ENCODE results near the gene CXCL13.

The CXCL13 gene

GRCh38 chr4:77650787-77651186, 45.2 kb downstream of the CXCL13 start:
- H3K36me3 ChIP-seq (ENCODE audit: low read length) = no peaks in the 10 kb centered on the region
- H3K9ac ChIP-seq (ENCODE audit: low read length) = no peak overlapping the region
- H3K27ac ChIP-seq (ENCODE audit: low read depth, low read length) = no peak overlapping the region
- H3F3A ChIP-seq (ENCODE audit: insufficient read depth) = no peaks in the 10 kb centered on the region
- H2AFZ ChIP-seq (ENCODE audit: low read depth, low read length, severe bottlenecking) = no peak overlapping the region
- TF ChIP-seq CTCF (IDR thresholded peaks at IDR 0.05; ENCODE audit: insufficient read depth, low read length, poor library complexity, severe bottlenecking) = no peak
- TF ChIP-seq EZH2phosphoT487 (conservative IDR thresholded peaks at IDR 0.05; ENCODE audit: low read length) = no peak
- no peaks in the 10 kb centered on the region for H3K9me2 ChIP-seq (replicated peaks; ENCODE audit: insufficient read depth, low read length)
- no peak overlapping the region for H3K4me2 ChIP-seq (ENCODE audit: low read depth, low read length, poor library complexity, severe bottlenecking)
- H3K9me3 ChIP-seq (ENCODE audit: insufficient read depth, low read length) = no peaks in the 10 kb centered on the region
- H3K79me2 ChIP-seq (ENCODE audit: insufficient read depth, low read length) = no peaks in the 10 kb centered on the region
- H3K27me3 ChIP-seq (ENCODE audit: low read length) = no peaks in the 10 kb centered on the region
- no peaks in the 10 kb centered on the region for H4K20me1 ChIP-seq (ENCODE audit: low read depth, low read length)
- H3K4me3 ChIP-seq (ENCODE audit: insufficient read depth, low read length, poor library complexity, severe bottlenecking) = no peak overlapping the region

- H3K9ac ChIP-seq (ENCODE audit: low read length) = no peak overlapping the region
- no peaks in the 10 kb centered on the region for H3K36me3 ChIP-seq (ENCODE audit: low read length)
- no peak overlapping the region for H3K27ac ChIP-seq (ENCODE audit: low read depth, low read length)
- no peaks in the 10 kb centered on the region for H3K27me3 ChIP-seq (ENCODE audit: low read length)
- H3K9me3 ChIP-seq (ENCODE audit: insufficient read depth, low read length) = no peaks in the 10 kb centered on the region
- H3K4me3 ChIP-seq (ENCODE audit: insufficient read depth, low read length, poor library complexity, severe bottlenecking) = no peak overlapping the region
- H3F3A ChIP-seq (ENCODE audit: insufficient read depth) = no peaks in the 10 kb centered on the region
- no peak overlapping the region for H2AFZ ChIP-seq (ENCODE audit: low read depth, low read length, severe bottlenecking)
- TF ChIP-seq EZH2phosphoT487 (conservative IDR thresholded peaks at IDR 0.05; ENCODE audit: low read length) (no peak), CTCF (IDR thresholded peaks at IDR 0.05; ENCODE audit: insufficient read depth, low read length, poor library complexity, severe bottlenecking) (no peak)
- no peaks in the 10 kb centered on the region for H3K9me2 ChIP-seq (replicated peaks; ENCODE audit: insufficient read depth, low read length)
- no peak overlapping the region for H3K4me2 ChIP-seq (ENCODE audit: low read depth, low read length, poor library complexity, severe bottlenecking)
- H3K79me2 ChIP-seq (ENCODE audit: insufficient read depth, low read length) = no peaks in the 10 kb centered on the region
- H4K20me1 ChIP-seq (ENCODE audit: low read depth, low read length) = no peaks in the 10 kb centered on the region
These were observed 46.2 kb downstream of the CXCL13 start for GRCh38 chr4:77651820-77652219.

GRCh38 chr4:77652237-77652897, 46.7 kb downstream of the CXCL13 start:
- no peak overlapping the region for H3K9ac ChIP-seq (ENCODE audit: low read length)
- H3F3A ChIP-seq (ENCODE audit: insufficient read depth) = no peaks in the 10 kb centered on the region
- no peak overlapping the region for H2AFZ ChIP-seq (ENCODE audit: low read depth, low read length, severe bottlenecking)
- no peaks in the 10 kb centered on the region for H3K9me2 ChIP-seq (replicated peaks; ENCODE audit: insufficient read depth, low read length)
- no peaks in the 10 kb centered on the region for H3K36me3 ChIP-seq (ENCODE audit: low read length)
- no peaks in the 10 kb centered on the region for H4K20me1 ChIP-seq (ENCODE audit: low read depth, low read length)
- no peak overlapping the region for H3K27ac ChIP-seq (ENCODE audit: low read depth, low read length)
- no peaks in the 10 kb centered on the region for H3K27me3 ChIP-seq (ENCODE audit: low read length)
- no peaks in the 10 kb centered on the region for H3K79me2 ChIP-seq (ENCODE audit: insufficient read depth, low read length)
- no peak for TF ChIP-seq EZH2phosphoT487 (conservative IDR thresholded peaks at IDR 0.05; ENCODE audit: low read length)
- no peak for TF ChIP-seq CTCF (IDR thresholded peaks at IDR 0.05; ENCODE audit: insufficient read depth, low read length, poor library complexity, severe bottlenecking)
- no peak overlapping the region for H3K4me2 ChIP-seq (ENCODE audit: low read depth, low read length, poor library complexity, severe bottlenecking)
- H3K9me3 ChIP-seq (ENCODE audit: insufficient read depth, low read length) = no peaks in the 10 kb centered on the region
- H3K4me3 ChIP-seq (ENCODE audit: insufficient read depth, low read length, poor library complexity, severe bottlenecking) = no peak overlapping the region
